ENCODE measurements around the gene SMG6. TPM values are rescaled to one million over a fixed set of nuclear protein-coding genes. Genes with fewer than 3 reads are reported as not detected.

Gene SMG6
- total and polyA plus RNA-seq, 11 donors: 12.2 to 38.6 (median 22.1) TPM

GRCh38 chr17:2030779-2031163 is 272.8 kb downstream of the SMG6 start:
- Histone ChIP-seq H3K27ac (peak overlapping the region in 5 of 12 donors; percentile 56 to 87 (median 80)), H3K36me3 (peaks cover 0 to 18% (median 11%) of the 10 kb centered on the region in 9 donors), H3K27me3 (peaks cover 0 to 23% (median 0%) of the 10 kb centered on the region in 9 donors), H3K4me3 (peak overlapping the region; percentile 64 to 100 (median 91)), H3K4me1 (peaks cover 10 to 42% (median 24%) of the 10 kb centered on the region in 12 donors), H3K9me3 (no peaks in the 10 kb centered on the region)
- intact Hi-C loops (cut with DNase I): loop anchor here in 3 of 10 donors (10.0 kb wide), 3 partner anchors 296 to 466 kb away; partner anchors contain the start of gene PITPNA (in 1 of the 3)
- no peak for ATAC-seq
- TF ChIP-seq POLR2A (IDR thresholded peaks at IDR 0.05): no peak
- TF ChIP-seq, protein P1, sequence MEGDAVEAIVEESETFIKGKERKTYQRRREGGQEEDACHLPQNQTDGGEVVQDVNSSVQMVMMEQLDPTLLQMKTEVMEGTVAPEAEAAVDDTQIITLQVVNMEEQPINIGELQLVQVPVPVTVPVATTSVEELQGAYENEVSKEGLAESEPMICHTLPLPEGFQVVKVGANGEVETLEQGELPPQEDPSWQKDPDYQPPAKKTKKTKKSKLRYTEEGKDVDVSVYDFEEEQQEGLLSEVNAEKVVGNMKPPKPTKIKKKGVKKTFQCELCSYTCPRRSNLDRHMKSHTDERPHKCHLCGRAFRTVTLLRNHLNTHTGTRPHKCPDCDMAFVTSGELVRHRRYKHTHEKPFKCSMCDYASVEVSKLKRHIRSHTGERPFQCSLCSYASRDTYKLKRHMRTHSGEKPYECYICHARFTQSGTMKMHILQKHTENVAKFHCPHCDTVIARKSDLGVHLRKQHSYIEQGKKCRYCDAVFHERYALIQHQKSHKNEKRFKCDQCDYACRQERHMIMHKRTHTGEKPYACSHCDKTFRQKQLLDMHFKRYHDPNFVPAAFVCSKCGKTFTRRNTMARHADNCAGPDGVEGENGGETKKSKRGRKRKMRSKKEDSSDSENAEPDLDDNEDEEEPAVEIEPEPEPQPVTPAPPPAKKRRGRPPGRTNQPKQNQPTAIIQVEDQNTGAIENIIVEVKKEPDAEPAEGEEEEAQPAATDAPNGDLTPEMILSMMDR (IDR thresholded peaks at IDR 0.05): peak in 9 of 12 donors; percentile 15 to 53 (median 36)
- WGBS, 4 donors: 21 to 29% (median 24%) methylated on average over 10 of the region's 10 CpGs
- peak in 1 of 5 donors; percentile 55 for DNase-seq

DNA sequence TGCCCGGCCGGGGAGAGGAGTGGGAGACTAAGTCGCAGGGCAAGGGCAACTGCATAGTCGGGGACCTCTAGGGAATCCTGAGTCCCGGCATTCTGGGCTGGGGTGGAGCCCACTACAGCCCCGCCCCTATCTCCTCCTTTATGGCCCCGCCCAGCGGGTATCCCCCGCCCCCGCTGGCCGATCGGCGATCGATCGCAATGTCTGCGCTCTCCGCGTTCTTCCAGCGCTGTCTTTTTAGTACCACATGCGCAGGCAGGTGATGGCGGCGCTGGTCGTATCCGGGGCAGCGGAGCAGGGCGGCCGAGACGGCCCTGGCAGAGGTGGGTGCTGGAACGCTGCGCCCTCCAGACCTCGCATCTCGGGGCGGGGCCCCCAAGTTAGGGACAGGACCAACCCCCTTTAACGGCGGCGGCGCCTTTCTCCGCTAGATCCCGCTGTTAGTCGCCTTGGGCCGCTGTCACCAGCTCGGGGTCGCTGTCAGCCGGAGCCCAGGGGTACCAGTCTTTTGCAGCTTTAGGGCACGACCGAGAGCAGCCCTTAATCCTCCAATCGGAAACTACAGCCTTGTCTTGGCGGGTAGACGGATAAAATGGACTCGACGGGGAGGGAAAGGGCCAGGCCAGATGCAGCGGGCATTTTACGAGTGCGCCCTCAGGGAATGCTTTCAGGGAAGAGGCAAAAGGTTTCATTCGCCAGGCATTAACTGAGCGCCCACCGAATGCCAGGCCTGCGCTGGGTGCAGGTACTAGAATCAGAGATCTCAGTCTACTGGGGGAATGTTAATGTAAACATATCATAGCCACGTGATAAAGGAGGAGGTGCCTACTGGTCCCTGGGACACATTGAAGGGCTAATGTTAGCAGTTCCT is 273.4 kb downstream of the SMG6 start, which contains the start of gene DPH1:
TSS of gene DPH1 (plus strand) at position 243 of the 868 bp plus-strand sequence. CDS start at position 260, 17 bp downstream.
- intact Hi-C loops (cut with DNase I): loop anchor here in 5 of 10 donors (2.0 to 10.0 kb wide), 11 partner anchors 58 to 465 kb away; partner anchors contain the start of genes PITPNA (in 1 of the 5) and WDR81 (in 1 of the 5)
- H3K27ac ChIP-seq: peak within 1 kb of the TSS in 10 of 12 donors; percentile 44 to 87 (median 72)
- H3K4me3 ChIP-seq: peak within 1 kb of the TSS; percentile 64 to 100 (median 91)
- DNase-seq (peak; percentile 90 to 94 (median 92)), ATAC-seq (peak; percentile 83 to 93 (median 88))
- peaks cover 0 to 29% (median 0%) of the 10 kb centered on the region in 9 donors for H3K27me3 ChIP-seq
- H3K4me1 ChIP-seq: peaks cover 10 to 48% (median 29%) of the 10 kb centered on the region in 12 donors
- peaks cover 0 to 14% (median 7%) of the 10 kb centered on the region in 9 donors for H3K36me3 ChIP-seq
- whole genome bisulfite sequencing, 4 donors: 0 to 3% (median 1%) methylated on average over 48 to 59 of the region's 59 CpGs
- H3K9me3 ChIP-seq: no peaks in the 10 kb centered on the region
- peak in 1 of 2 donors; percentile 65 for TF ChIP-seq POLR2A (IDR thresholded peaks at IDR 0.05)
- TF ChIP-seq, protein P1 (IDR thresholded peaks at IDR 0.05): no peak

DNA sequence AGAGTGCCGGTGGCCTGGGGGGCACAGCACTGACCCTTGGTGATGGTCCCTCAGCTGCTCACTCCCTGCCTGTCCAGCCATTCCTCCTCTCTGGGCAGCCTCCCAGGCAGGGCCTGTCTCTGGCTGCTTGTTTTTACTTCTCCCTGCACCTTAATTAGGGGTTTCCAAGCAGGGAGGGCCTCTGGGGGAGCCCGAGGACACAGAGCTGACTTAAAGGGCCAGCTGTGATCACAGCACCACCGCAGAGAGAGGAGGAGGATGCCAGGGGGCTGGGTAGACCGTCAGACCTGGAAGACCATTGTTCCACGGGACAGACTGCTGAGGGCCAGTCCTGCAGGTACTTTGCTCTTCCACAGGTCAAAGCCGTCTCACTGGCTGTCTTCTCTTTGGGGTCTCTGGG is 274.8 kb downstream of the SMG6 start:
- intact Hi-C loops (cut with DNase I): loop anchor here in 3 of 10 donors (2.0 to 10.0 kb wide), 8 partner anchors 56 to 376 kb away; partner anchors contain the start of gene WDR81 (in 1 of the 3)
- Histone ChIP-seq H3K9me3 (no peaks in the 10 kb centered on the region), H3K27me3 (peaks cover 0 to 43% (median 0%) of the 10 kb centered on the region in 9 donors), H3K27ac (no peak overlapping the region), H3K4me3 (no peak overlapping the region), H3K36me3 (peaks cover 0 to 12% (median 5%) of the 10 kb centered on the region in 9 donors), H3K4me1 (peaks cover 10 to 62% (median 38%) of the 10 kb centered on the region in 12 donors)
- TF ChIP-seq, protein P1 (IDR thresholded peaks at IDR 0.05): no peak
- no peak for TF ChIP-seq POLR2A (IDR thresholded peaks at IDR 0.05)
- WGBS, 4 donors: 44 to 52% (median 50%) methylated on average over 4 to 6 of the region's 6 CpGs
- ATAC-seq (no peak), DNase-seq (no peak)

Data from heart left ventricle (tissue), 16 donors.